Omental fat pad (tissue), 4 donors: ENCODE results near the gene SIGLEC10. TPM values are rescaled to one million over a fixed set of nuclear protein-coding genes. Genes with fewer than 3 reads are reported as not detected.
"Not testable (repeated sequence)": the region's sequence is repeated elsewhere in the genome, so short reads cannot be mapped to it uniquely, and the experiment has no call there.

Experiments used
- ATAC-seq: fragments of 150-250 bp; one replicate; pipeline ENCODE4 v1.9.1; 2016; ENCODE audit warnings: mild to moderate bottlenecking, moderate library complexity; ENCODE audit not compliant: low FRiP score
- DNase-seq: peaks from one replicate; pipeline ENCODE4 v3.0.0-alpha.2; 2019; ENCODE audit warnings: low spot score
- total RNA-seq, 4 donors: library from RNA; depleted of rRNA; stranded (reverse); fragments of >200 nt; gene quantifications; one replicate each; pipeline ENCODE4 v1.1.0, GENCODE V29; 2016
- TF ChIP-seq, protein P1 (sequence below), 3 donors: fragments of 450-650 bp; IDR thresholded peaks; one replicate each; pipeline ENCODE4 v1.5.1; 2016 to 2017; ENCODE audit warnings: antibody characterized with exemption in 3 of 3, mild to moderate bottlenecking in 3 of 3, moderate library complexity in 2 of 3

SIGLEC10 gene, protein sequence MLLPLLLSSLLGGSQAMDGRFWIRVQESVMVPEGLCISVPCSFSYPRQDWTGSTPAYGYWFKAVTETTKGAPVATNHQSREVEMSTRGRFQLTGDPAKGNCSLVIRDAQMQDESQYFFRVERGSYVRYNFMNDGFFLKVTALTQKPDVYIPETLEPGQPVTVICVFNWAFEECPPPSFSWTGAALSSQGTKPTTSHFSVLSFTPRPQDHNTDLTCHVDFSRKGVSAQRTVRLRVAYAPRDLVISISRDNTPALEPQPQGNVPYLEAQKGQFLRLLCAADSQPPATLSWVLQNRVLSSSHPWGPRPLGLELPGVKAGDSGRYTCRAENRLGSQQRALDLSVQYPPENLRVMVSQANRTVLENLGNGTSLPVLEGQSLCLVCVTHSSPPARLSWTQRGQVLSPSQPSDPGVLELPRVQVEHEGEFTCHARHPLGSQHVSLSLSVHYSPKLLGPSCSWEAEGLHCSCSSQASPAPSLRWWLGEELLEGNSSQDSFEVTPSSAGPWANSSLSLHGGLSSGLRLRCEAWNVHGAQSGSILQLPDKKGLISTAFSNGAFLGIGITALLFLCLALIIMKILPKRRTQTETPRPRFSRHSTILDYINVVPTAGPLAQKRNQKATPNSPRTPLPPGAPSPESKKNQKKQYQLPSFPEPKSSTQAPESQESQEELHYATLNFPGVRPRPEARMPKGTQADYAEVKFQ
- 1 to 10 TPM; 1.1 to 3.9 (median 2.8) TPM for total RNA-seq

DNA sequence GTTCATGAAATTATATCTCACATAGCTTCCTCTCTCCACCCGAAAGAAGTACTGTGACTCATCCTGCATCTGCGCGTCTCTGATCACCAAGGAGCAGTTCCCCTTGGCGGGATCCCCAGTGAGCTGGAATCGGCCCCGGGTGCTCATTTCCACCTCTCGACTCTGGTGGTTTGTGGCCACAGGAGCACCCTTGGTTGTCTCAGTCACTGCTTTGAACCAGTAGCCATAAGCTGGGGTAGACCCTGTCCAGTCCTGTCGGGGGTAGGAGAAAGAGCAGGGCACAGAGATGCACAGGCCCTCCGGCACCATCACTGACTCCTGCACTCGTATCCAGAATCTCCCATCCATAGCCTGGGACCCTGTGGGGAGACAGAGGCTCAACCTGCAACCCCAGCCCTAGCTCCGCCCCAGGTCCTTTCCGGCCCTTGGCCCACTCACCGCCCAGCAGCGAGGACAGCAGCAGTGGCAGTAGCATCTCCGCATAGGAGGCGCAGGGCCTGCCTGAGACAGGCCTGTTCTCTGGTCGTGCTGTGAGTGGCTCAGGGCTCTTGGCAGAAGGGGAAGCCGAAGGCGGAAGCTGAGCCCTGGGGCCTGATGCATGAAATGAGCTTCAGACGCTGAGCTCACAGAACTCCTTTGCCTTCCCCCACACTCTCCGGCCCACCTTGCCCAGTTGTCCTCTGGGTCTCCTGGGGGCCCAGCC is at the start of gene SIGLEC10:
SIGLEC10 (minus strand) TSS at position 536 of the 703 bp plus-strand sequence; CDS start at position 475, 61 bp downstream.
- TF ChIP-seq, protein P1, sequence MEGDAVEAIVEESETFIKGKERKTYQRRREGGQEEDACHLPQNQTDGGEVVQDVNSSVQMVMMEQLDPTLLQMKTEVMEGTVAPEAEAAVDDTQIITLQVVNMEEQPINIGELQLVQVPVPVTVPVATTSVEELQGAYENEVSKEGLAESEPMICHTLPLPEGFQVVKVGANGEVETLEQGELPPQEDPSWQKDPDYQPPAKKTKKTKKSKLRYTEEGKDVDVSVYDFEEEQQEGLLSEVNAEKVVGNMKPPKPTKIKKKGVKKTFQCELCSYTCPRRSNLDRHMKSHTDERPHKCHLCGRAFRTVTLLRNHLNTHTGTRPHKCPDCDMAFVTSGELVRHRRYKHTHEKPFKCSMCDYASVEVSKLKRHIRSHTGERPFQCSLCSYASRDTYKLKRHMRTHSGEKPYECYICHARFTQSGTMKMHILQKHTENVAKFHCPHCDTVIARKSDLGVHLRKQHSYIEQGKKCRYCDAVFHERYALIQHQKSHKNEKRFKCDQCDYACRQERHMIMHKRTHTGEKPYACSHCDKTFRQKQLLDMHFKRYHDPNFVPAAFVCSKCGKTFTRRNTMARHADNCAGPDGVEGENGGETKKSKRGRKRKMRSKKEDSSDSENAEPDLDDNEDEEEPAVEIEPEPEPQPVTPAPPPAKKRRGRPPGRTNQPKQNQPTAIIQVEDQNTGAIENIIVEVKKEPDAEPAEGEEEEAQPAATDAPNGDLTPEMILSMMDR (IDR thresholded peaks at IDR 0.05), result no peak
- ATAC-seq (no peak), DNase-seq (no peak)

GRCh38 chr19:51466723-51467122 is 49.3 kb upstream of the SIGLEC10 start:
- no peak for DNase-seq
- TF ChIP-seq, protein P1 (IDR thresholded peaks at IDR 0.05), result no peak
- ATAC-seq, result no peak

DNA sequence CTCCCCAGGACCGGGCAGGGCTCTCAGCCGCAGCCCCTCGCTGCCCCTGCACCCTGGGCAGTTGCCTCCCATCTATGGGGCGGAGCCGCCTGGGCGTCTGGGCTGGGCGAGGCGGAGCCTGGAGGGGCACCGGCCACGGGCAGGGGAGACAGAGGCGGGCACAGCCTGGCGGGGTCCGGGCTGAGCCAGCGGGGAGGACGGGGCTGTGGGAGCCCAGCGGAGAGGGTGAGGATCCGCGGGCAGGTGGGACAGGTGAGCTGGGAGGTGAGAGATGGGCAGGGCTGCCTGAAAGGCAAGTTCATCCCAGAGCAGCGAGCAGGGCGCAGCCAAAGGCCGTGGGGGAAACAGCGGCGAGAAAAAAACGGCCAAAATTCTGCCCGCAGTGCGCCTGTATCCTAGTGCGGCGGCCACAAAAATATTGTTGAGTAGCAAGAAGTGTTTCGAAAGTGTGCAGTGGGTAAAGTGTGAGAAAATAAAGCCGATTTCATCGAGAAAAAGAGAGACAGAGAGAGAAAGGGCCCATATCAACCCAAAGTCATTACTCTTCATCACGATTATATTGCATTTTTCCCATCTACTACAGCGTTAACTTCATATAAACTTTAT is 46.6 kb upstream of the SIGLEC10 start:
- not testable (repeated sequence) for DNase-seq, ATAC-seq

- TF ChIP-seq, protein P1 (IDR thresholded peaks at IDR 0.05), result no peak
- DNase-seq (no peak), ATAC-seq (no peak)
These were observed 45.2 kb upstream of the SIGLEC10 start for GRCh38 chr19:51462681-51463080.

GRCh38 chr19:51462276-51462675 is 44.8 kb upstream of the SIGLEC10 start:
- DNase-seq (no peak), ATAC-seq (no peak)
- TF ChIP-seq, protein P1 (IDR thresholded peaks at IDR 0.05), result no peak

DNA sequence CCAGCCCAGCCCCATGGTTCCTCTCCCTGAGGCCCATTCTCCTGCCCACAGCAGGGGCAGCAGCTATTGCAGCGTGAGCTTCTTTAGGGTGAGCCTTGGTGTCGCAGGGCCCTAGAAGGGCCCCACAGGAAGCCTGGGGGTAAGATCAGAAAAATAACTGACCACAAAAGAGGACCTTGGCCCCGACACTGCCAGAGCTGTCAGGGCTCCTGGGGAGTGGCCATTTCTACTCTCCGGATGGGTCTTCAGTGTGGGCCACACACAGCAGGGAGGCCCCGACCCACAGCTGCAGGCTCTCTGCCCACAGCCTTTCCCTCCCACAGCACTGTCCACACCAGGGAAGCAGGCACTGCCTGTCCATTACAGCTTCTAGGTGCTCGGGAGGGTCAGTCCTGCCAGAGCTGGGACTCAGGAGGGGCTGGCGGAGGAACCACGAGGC is 44.3 kb upstream of the SIGLEC10 start:
- ATAC-seq (no peak), DNase-seq (no peak)
- TF ChIP-seq, protein P1 (IDR thresholded peaks at IDR 0.05), result no peak
